GDM1 (cell line): ENCODE data around the gene CRYL1.

Source experiments
- DNase-seq: peaks from one replicate; lab custom pipeline; 2025; lab: John Stamatoyannopoulos, UW

The CRYL1 gene

DNA sequence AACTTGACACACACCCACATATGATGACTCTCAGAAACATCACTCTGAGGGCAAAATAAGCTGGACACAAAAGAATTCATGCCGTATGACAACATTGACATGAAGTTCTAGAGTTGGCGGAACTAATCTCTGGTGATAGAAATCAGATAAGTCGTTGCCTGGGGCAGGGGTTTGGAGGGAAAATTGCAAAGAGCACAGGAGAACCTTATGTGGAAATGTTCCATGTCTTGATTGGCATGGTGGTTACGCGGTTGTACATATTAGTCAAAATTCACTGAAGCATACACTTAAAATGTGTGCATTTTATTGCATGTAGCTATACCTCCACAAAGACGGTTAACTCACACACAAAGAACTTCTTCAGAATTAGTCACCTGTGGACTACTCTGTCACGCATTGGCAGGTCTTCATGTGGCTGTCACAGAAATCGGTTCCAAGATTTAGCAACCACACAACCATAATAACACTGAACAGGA, 155.7 kb downstream of the CRYL1 start:
- no peak for DNase-seq

DNA sequence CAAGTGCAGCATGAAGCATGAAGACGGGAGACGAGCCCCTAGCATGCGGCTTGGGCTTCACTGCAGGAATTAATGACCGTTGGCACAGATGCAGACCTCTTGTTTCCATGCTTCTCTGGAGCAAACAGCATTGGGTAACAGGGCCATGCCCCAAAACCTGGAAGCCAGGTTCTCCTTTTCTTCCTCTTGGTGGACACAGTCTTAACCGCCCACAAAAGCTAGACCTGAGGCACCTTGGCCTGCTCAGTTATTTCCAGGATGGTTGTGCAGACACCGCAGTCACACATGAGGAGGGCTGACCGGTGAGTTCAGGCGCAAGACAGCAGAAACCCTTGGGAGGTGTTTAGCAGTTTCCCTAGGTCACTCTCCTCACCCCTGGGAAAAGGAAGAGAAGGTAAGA, 159.6 kb downstream of the CRYL1 start:
- no peak for DNase-seq

DNA sequence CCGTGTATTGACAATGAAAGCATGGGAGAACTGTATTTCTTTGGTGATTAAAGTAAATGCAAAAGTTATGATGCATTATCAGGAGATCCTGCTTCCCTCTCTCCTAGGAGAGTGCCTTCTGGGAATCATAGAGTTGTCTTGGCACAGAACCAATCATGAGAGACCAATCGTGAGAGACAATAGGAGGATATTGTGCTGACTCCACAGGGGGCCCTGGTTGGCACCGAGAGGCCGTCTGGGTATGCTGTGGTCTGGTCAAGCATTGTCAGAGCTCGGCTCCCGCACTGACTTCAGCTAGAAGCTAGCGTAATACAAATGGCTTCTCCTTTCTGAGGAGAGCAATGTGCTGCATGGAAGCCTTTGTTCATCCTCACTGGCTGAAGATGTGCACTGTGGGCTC, 162.1 kb downstream of the CRYL1 start:
- DNase-seq, result no peak

DNA sequence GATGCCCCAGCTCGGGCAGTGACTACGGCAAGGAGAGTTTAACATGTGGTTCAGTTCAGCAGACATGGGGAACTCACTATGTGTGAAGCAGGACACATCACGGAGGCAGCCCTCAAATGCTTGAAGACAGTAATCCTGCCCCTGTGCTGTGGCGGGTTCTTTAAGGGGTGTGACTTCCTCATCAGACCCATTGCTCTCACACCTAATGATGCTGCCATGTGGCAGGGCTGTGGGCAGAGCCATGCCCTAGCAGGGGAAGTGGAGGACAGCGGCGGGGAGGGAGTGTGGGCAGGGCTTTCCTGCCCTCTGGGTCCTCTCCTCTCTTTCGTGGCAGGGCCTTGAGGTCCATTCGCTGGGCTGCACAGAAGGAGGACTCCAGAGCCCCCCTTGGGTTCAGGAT, 162.5 kb downstream of the CRYL1 start:
- DNase-seq, result peak; percentile 14

DNA sequence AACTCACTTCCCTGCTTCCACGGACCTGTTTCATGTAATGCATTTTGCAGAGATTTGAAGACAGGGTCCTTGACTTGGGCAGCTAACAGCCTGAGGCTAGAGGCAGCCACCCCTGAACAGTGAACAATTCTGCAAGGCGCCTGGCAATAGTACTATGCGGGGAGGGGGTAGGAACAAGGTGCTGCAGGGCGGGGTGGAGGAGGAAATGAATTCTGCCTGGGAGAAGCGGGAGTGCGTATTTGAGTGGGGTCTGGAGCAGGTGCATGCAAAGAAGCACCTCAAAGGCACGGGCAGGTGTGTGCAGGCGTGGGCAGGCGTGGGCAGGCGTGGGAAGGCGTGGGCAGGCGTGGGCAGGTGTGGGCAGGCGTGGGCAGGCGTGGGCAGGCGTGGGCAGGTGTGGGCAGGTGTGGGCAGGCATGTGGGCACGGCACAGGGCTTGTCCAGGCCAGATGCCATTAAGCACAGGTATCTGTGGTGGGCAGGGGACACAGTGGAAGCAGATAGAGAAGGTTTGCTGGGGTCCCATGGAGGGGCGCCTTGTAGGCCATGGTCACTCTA, 163.1 kb downstream of the CRYL1 start:
- no peak for DNase-seq

- no peak for DNase-seq
Measured at GRCh38 chr13:20360835-20361412, 164.7 kb downstream of the CRYL1 start.

DNA sequence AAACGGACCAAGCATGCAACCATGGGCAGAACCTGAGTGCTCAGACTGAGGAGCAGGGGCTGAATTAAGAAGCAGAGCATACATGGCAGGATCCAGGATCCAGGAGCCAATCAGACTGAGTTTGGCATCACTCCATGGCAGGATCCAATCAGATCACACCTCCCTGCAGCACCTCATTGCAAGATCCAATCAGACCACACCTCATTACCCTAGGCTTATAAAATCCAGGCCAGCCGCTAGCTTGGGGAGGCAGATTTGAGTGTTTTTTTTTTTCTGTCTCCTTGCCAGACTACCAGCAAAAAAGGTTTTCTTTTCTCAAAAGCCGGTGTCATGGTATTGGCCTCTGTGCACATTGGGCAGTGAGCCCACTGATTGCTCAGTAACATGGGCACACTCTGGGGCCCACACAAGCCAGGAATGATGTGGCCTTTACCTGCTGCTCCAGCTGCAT, 165.6 kb downstream of the CRYL1 start:
- no peak for DNase-seq

DNA sequence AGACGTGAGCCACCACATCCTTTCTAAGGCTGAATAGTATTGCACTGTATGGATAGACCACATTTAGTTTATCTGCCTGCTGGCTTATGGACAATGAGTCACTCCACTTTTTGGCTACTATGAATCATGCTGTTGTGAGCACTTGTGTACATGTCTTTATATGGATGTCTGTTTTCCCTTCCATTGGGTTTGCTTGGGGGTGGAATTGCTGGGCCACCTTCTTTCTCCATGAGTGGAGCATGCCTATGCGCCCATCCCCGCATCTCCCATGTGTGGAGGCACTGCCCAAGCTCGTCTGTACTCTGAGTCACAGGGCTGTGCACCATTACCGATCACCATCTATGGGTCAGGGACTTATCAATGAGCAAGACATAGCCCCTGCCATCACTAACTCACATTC, 166.3 kb downstream of the CRYL1 start:
- no peak for DNase-seq

- DNase-seq, result no peak
Measured at GRCh38 chr13:20358022-20358421, 167.6 kb downstream of the CRYL1 start.

- no peak for DNase-seq
Measured at GRCh38 chr13:20356444-20356843, 169.2 kb downstream of the CRYL1 start.

DNA sequence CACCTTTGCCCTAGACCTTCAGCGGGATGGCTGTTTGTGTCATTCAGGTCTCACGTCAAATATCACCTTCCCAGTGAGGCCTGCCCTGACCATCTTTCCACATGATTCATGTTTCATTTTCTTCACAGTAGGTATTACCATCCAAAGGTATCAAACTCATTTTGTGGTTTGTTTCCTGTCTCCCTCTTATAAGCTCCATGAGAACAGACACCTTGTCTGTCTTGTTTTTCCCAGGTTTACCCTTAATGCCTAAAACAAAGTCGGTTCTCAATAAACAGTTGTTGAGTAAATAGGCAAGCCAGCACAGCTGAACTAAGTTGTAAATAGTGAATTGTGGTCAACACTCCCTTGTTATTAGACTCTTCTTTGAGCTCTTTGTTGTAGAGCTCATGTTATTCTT, 170.9 kb downstream of the CRYL1 start:
- DNase-seq, result no peak

GRCh38 chr13:20353973-20354372, 171.7 kb downstream of the CRYL1 start:
- no peak for DNase-seq
